ENCODE measurements around the gene UIMC1.
A peak's percentile ranks its signal among the peaks of the same experiment; 100 is the strongest.
"Not testable (repeated sequence)": the region's sequence is repeated elsewhere in the genome, so short reads cannot be mapped to it uniquely, and the experiment has no call there.

Gene UIMC1

DNA sequence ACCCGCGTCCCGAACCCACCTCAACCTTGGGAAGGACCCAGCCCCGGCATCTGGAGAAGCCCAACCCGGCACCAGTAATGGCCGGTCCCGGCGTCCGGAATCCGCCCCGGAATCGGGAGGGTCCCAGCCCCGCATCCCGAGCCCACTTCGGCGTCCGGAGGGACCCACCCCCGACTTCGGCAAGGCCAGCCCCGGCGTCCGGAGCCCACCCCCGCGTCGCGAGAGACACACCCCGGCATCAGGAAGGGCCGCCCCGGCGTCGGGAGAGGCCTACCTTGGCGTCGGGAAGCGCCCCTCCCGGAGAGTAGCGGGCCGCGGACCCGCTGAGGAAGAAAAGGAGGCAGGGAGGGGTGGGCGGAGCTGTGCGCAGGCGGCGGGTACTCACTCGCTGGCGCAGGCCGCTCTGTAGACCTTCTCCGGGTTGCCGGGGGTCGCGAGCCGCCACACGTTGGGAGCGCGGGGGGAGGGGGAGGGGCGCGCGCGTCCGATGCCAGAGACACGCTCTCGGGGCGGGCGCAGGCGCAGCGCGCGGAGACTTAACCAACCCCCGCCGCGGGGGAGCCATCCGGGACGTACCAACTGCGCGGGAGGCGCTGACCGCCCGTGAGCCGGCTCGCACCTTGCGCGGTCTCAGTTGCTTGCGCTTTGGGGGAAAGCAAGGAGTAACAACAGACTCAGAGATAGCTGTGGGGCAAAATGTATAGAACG is at the start of gene UIMC1:
Gene UIMC1, minus strand, starts transcription at position 515 of the 708 bp plus-strand sequence. CDS start 24,164 bp downstream, outside the sequence.
- peak; percentile 83 for DNase-seq (ENCODE audit: low spot score)

DNA sequence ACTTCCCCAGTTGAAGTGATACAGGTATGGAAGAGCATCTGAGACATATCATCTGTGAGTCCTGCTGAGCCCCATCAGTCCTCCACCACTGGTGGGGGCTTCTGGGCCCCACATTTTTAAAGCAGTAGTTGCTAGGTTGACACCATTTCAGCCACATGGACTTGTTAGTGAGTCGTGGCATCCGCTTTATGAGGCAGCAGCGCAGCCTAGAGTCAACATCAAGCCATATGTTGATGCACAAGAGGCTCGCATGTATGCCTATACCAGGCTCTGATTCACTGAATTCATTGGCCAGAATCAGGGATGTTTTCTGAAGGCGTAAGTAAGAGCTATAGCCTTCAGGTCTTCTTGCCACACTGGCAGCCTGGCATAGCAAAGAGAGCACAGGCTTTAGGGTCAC is 42.7 kb upstream of the UIMC1 start:
- no peak for DNase-seq (ENCODE audit: low spot score)

DNA sequence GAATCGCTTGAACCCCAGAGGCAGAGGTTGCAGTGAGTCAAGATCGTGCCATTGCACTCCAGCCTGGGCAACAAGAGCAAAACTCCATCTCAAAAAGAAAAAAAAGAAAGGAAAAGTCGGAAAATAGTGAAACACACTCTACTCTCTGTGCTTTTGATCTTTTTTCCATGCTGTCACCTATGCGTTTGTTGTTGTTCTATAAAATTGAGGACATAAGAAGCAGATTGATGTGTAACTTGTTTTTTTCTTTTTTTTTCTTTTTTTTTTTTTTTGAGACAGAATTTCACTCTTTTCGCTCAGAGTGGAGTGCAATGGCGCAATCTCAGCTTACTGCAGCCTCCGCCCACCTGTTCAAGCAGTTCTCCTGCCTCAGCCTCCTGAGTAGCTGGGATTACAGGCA is 42.0 kb upstream of the UIMC1 start:
- not testable (repeated sequence) for DNase-seq (ENCODE audit: low spot score)

DNA sequence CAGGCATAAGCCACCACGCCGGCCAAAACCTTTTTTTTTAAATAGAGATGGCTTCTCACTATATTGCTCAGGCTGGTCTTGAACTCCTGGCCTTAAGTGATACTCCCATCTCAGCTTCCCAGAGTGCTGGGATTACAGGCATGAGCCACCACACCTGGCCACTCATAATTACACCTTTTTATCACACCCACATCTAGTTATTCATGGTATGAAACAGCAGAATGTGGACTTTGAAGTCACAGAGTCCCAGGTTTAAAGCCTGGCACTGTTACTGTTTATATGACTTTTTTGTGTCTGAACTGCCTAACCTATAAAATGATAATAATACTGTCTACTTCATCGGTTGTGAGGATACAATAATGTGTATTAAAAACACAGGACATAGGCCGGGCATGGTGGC is 39.1 kb upstream of the UIMC1 start:
- DNase-seq (ENCODE audit: low spot score) = no peak

DNA sequence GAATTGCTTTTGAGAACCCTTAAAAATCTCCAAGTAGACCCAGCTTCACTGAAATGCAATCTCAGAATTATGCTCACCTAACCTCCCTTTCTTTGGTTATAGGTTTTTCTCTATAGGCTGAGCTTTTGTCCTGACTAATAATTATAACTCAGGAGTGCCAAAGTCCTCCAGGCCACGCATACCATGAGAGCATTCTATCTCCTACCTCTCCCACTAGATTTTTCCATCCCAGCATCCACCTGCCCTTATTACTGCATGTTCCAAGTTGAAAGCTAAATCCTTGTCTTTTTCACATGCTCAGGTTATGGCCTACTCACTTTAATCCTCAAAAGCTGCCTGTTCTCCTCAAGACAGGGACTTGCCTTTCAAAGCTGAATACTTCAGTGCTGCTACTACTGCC is 38.1 kb upstream of the UIMC1 start:
- no peak for DNase-seq (ENCODE audit: low spot score)

DNA sequence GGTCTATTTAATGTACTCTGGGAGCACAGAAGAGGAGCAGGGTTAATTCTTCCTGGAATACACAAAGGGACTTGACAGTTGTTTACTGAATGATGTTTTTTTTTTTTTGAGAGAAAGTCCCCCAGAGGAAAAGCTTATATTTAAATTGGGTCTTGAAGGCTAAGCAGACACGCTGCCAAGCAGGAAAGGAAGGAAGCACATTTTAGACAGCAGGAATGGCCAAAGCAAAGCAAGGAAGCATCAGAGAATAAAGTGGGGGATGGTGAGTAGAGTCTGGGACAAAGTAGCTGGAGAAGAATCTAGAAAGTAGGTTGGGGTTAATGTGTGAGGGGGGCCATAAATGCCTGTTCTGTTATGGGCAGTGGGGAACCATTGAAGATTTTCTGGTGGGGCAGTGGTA is 37.4 kb upstream of the UIMC1 start:
- no peak for DNase-seq (ENCODE audit: low spot score)

DNA sequence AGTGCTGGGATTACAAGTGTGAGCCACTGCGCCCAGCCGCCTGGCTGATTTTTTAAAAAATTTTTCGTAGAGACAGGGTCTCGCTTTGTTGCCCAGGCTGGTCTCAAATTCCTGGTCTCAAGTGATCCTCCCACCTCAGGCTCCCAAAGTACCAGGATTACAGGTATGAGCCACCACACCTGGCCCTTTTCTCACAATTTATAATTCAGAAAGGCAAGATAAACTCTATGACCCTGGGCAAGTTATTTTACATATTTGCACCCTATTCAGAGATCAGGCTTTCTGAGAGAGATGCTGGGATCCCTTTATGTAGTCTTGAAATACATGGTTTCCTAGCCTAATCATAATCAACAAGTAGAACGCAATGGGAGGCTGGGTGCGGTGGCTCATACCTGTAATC is 36.5 kb upstream of the UIMC1 start:
- no peak for DNase-seq (ENCODE audit: low spot score)

DNA sequence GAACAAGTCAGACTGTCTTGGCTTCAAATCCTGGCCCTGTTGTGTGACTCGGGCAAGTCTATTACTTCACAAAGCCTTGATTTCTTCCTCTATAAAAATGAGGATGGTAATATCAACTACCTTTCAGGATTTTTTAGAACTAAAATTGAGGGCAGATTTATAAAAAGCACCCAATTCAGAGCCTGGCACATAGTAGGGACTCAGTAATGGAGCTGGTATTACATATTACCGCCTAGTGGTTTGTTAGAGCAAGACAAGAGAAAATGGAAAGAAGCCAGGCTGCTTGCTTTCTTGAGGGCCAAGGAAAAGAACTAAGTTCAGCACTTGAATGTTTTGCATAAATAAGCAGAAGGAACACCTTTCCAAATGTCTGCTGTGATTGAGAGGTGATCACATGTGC is 35.4 kb upstream of the UIMC1 start:
- no peak for DNase-seq (ENCODE audit: low spot score)

DNA sequence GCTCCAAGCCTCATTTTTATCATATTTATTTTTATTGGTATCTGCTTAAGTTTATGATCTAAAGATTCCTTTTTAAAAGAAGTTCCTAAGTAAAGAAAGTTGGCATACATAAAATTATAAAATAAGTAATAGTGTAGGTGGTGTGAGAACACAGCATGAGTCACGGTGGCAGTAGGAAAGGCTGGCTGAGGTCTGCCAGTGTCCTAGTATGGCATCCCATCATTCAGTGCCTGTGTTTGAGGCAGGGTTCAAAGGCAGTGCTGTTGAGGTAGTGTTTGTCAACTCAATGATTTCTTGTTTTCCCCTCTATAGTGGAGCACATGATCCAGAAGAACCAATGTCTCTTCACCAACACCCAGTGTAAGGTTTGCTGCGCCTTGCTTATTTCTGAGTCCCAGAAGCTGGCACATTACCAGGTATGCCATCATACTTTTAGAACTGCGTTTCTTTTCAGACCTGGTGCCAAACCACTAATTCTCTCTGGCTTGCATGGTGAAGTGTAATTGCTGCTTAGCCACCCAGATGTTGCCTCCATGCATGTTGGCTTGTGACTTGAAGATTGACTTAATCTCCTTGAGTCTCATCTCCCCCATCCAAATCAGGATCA is 34.3 kb upstream of the UIMC1 start:
- DNase-seq (ENCODE audit: low spot score) = no peak

DNA sequence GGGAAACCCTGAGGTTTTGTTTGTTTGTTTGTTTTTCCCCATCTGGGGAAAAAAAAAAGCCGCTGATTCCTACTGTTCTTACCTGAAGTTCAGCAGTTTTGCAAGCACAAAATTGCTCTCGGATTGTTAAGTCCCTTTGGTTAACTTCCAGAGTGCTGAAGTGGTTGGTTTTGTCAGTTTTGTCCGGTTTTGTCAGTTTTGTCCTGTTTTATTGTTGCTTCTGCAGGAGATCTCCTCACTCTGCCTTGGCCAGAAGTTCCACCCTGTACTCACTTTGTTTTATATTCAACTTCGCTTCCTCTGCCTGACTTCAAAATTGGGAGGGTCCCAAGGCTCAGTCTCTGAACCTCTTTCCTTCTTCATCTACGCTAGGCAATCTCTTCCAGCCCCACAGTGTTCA is 30.3 kb upstream of the UIMC1 start:
- no peak for DNase-seq (ENCODE audit: low spot score)

DNA sequence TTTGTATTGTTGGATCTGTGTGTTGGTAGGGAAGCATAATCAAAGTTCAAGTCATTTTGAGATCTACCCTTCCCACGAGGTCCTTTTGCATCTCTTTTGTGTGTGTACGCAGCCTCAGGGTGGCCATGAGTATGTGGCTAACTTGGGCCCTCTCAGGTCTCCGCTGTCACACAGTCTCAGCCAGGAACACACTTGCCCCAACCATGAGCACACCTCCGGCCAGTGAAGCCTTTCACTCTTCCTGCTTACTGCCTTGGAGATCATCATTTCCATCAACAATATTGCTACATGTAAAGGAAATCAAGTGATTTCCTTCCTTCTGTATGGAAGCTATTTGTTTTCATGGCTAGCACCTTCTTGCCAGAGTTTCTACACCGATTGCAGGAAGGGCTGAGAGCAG is 29.9 kb upstream of the UIMC1 start:
- no peak for DNase-seq (ENCODE audit: low spot score)

DNA sequence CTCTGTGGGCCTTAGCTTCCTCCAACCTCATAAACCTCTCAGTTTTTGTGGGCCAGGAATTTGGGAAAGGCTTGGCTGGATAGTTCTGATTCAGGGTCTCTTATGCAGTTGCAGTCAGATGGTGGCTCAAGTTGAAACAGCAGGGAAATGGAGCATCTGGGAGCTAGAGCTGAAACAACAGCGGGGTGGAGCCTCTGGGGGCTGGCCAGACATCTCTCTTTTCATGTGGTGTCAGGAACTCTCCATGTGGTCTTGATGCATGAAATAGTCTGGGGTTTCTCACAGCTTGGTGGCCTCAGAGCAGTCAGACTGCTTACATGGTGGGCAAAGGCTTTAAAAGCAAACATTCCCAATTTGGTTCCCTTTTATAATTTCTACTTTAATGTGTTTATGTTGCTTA is 29.4 kb upstream of the UIMC1 start:
- no peak for DNase-seq (ENCODE audit: low spot score)

DNA sequence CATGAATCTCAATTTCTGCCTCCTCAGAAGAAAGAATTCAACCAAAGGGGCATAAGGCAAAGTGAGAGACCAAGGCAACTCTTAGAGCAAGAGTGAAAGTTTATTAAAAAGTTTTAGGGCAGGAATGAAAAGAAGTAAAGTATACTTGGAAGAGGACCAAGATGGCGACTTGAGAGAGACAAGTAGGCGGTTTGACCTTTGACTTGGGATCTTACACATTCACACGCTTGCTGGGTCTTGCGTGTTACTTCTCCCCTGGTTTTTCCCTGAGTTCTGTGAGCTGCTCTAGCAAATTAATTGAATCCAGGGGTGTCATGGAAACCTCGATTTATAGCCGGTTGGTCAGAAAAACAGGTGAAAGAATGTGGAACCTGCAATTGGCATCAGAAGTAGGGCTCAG is 22.9 kb upstream of the UIMC1 start:
- no peak for DNase-seq (ENCODE audit: low spot score)

DNA sequence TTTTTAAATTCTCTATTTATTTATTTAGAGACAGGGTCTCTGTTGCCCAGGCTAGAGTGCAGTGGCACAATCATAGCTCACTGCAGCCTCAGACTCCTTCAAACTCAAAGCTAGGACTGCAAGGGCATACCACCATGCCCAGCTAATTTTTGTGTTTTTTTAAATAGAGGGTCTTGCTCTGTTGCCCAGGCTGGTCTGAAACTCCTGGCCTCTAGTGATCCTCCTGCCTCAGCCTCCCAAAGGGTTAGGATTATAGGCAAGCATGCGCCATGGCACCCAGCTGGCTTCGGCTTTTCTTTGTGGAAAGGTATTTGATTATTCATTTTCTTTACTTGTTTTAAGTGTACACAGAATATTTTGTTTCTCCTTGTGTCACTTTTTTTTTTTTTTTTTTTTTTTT is 21.1 kb upstream of the UIMC1 start:
- no peak for DNase-seq (ENCODE audit: low spot score)

DNA sequence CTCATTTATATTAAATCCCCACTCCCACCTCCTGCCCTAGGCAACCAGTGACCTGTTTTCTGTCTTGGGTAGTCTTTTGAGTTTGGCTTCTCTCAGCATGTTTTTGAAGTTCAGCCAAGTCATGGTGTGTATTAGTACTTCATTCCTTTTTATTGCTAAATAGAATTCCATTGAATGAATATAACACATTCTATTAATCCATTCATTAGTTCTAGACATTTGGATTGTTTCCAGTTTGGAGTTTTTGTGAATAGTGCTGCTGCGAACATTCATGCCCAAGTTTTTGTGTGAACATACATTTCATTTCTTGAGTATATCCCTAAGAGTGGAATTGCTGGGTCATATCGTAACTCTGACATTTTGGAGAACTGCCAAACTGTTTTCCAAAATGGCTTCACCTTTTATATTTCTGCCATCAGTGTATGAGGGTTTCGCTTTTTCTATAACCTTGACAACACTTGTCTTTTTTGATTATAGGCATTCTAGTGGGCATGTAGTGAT is 18.6 kb upstream of the UIMC1 start:
- no peak for DNase-seq (ENCODE audit: low spot score)

DNA sequence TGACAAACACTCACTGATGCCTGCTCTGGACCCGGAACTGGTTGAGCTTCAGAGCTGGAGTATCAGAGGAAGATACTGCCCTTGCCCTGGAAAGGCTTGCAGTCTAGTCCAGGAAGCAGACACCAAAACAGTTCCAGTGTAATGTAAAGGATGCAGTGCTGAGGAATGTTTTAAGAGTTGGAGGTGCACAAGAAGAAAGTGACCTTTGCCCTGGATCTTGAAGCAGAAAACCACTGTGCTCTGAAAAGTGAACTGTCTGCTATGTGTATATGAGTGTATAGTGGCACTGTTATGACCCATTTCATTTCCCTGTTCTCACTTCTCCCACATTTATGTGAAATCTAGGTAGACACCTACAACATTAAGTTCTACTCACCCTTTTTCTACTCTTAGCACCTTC is 18.0 kb upstream of the UIMC1 start:
- no peak for DNase-seq (ENCODE audit: low spot score)

DNA sequence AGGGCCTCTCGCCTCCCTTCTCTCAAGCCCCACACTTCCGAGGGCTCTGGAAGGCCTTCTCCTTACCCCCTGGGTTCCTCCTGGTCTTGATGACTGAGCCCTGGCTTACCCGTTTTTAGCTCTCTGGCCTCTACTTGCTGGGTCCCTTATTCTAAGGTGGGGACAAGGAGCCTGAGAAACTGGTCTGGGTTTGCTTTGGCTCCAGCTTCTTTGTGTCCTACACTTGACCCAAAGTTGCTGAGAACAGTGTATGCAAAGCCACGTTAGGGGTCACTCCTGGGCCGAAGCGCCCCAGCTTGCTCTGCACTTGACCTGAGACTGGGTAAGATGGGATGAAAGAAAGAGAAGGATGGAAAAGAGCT is 16.7 kb upstream of the UIMC1 start:
- peak; percentile 43 for DNase-seq (ENCODE audit: low spot score)

DNA sequence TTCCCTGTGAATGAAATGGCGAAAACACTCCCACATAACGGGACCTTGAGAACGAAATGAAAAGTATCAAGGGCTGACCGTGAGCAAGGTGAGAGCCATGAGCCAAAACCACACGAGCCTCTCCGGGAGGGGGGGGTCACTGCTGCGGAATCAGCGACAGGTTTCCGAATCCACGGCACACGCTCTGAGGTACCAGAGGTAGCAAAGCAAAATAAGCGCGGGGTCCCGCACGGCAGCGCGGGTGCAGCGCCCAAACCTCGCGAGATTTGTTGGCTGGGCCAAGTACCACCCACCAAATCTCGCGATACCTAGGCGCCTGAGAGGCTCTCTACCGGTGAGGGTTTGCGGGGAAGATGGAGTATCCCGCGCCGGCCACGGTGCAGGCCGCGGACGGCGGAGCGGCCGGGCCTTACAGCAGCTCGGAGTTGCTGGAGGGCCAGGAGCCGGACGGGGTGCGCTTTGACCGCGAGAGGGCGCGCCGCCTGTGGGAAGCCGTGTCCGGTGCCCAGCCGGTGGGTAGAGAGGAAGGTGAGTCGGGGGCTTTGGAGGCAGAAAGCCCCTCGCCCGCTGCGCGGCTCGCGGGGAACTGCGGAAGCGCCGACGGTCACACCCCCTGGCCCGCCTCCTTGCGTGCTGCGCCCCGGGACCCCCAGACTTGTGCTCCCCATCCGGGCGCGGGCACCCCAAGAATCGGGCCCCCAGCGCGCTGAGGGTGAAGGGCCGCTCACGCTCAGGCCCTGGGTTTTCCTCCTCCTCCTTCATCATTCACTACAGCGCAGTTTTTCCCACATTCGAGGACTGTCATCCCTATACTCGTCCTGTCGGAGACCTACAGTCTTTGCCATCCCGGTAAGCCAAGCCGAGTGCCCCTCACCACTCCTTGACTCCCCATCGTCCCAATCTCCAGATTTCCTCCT is 16.1 kb upstream of the UIMC1 start, which contains the start of gene ZNF346:
Gene ZNF346, plus strand, starts transcription at position 311 of the 917 bp plus-strand sequence. Its CDS starts 43 bp downstream, at position 354.
- peak; percentile 96 for DNase-seq (ENCODE audit: low spot score)

DNA sequence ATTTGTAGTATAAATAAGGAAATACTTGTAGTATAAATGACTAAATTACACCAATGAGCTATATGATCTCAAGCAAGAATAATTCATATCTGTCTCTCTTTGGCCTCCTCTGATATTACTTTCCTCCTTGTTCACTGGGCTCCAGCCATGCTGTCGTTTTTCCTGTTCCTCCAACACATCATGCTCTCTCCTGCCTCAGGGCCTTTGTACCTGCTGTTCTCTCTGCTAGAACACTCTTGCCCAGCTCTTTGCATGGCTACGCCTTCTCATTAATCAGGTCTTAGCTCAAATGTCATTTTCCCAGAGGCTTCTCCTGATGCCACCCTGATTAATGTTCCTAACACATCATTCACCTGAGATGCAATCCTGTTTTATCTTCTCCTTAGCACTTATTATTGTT is 13.5 kb upstream of the UIMC1 start:
- no peak for DNase-seq (ENCODE audit: low spot score)

DNA sequence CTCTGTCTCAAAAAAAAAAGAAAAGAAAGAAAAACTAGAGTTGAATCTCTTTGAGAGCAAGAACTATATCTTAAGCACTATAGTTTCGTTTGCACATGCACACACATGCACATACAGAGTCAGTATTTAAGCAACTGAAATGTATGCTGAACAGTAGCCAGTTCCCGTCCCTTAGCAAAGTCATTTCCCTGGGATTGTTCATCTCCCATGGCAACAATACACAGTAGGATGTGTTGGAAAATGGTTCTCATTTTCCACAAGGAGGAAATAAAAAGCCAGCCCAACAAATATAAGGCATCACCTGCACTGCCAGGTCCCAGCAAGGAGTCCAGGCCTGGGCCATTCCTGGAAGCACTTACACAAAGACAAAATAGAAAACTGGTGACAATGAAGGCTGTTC is 11.8 kb upstream of the UIMC1 start:
- no peak for DNase-seq (ENCODE audit: low spot score)

DNA sequence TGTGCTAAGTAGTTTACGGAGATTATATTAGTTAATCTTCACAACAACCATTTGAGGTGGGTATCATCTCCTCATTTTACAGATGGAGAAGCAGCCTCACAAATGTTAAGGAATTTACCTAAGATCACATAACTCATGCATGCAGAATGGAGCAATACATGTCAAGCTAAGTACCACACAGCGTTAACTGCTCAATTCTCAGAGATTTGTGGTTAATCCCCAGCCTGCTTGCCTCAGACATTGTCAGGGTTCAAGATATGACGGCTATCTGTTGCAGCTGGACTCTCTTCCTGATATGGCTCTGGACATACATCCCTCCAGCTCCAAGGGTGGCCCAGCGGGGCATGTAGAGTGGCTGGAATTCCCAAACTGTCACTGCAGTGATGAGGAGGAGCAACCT is 8.6 kb upstream of the UIMC1 start:
- no peak for DNase-seq (ENCODE audit: low spot score)

DNA sequence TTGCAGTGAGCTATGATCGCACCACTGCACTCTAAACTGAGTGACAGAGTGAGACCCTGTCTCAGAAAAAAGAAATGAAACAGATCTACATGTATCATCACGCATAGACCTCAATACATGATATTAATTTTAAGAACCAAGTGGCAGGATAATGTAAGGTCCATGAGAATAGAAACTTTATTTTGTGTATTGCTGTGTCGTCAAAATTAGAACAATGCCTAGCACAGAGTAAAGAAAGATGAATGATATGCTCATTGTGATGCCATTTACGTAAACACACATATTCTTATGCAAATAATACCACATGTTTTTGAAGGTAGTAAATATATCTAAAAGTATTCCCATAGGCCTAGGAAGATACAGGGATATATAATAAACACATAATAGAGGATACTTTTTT is 3.6 kb upstream of the UIMC1 start:
- DNase-seq (ENCODE audit: low spot score) = no peak

DNA sequence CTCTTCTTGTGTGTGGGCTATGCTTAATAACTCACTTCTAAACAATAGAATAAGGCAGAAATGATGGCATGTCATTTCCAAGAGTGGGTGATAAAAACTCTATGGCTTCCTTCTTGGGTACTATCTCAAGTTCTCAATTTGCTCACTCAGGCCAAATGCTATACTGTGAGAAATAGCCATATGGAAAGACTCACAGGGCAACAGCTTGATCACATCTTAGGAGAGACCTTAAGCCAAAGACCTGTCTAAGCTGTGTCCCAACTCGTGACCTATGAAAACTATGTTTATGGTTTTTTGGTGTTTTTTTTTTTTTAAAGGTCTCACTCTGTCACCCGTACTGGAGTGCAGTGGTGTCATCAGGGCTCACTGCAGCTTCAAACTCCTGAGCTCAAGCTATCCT is 2.1 kb upstream of the UIMC1 start:
- DNase-seq (ENCODE audit: low spot score) = no peak
